Gastrocnemius medialis (tissue), 4 donors: Measurements from ENCODE around the gene VSIG8. TPM values are rescaled to one million over a fixed set of nuclear protein-coding genes. Genes with fewer than 3 reads are reported as not detected.

Experiments
- ATAC-seq, 2 donors: fragments of 150-250 bp; one replicate each; pipeline ENCODE4 v1.9.1; 2016
- DNase-seq, 2 donors: peaks; one replicate each; pipeline ENCODE4 v3.0.0-alpha.2; 2019
- H3K27ac ChIP-seq, 4 donors: fragments of 200-600 bp; sonication (generic); 1 replicate in 1 of 4; 2 replicates in 3 of 4; pipeline ENCODE4 v1.5.1; 2016 to 2018; ENCODE audit warnings: mild to moderate bottlenecking in 2 of 4, moderate library complexity in 1 of 4
- H3K27me3 ChIP-seq, 3 donors: fragments of 200-600 bp; sonication (generic) in 2 of 3; 1 replicate in 1 of 3; 2 replicates in 2 of 3; pipeline versions ENCODE4 v1.5.1 to v1.6.0; 2016 to 2019; ENCODE audit warnings: mild to moderate bottlenecking in 1 of 3, moderate library complexity in 1 of 3
- H3K36me3 ChIP-seq, 2 donors: fragments of 200-600 bp; sonication (generic) in 1 of 2; one replicate each; pipeline ENCODE4 v1.5.1; 2017 to 2018
- H3K4me1 ChIP-seq, 2 donors: fragments of 200-600 bp; sonication (generic) in 1 of 2; one replicate each; pipeline ENCODE4 v1.5.1; 2016 to 2017; ENCODE audit warnings: mild to moderate bottlenecking in 2 of 2
- H3K4me3 ChIP-seq, 4 donors: fragments of 200-600 bp; sonication (generic) in 3 of 4; 1 replicate in 1 of 4; 2 replicates in 3 of 4; pipeline ENCODE4 v1.5.1; 2016 to 2019; ENCODE audit warnings: mild to moderate bottlenecking in 2 of 4
- H3K9me3 ChIP-seq, 3 donors: fragments of 200-600 bp; sonication (generic) in 2 of 3; 1 replicate in 1 of 3; 2 replicates in 2 of 3; pipeline ENCODE4 v1.5.1; 2016 to 2019
- POLR2A ChIP-seq, 2 donors: fragments of 450-650 bp; IDR thresholded peaks; one replicate each; pipeline ENCODE4 v1.6.1; 2017; ENCODE audit warnings: antibody characterized with exemption in 2 of 2, mild to moderate bottlenecking in 2 of 2, moderate library complexity in 2 of 2
- in situ Hi-C, 4 donors: fragments of 200-750 bp; cut with MboI; loops; one replicate each; pipeline versions ENCODE4 v1.15.0 to v1.8.0; 2017; ENCODE audit warnings: low sequenced_read_pairs in 4 of 4
- intact Hi-C: fragments of 100-400 bp; cut with DNase I; formaldehyde crosslinking; loops from one replicate; pipeline ENCODE4 v1.15.1; 2023; ENCODE audit warnings: low total_unique reads
- total RNA-seq, 4 donors: library from RNA; depleted of rRNA; stranded (reverse); fragments of >200 nt; gene quantifications; one replicate each; pipeline versions ENCODE4 v1.1.0 to v1.2.3, GENCODE V29; 2016
- TF ChIP-seq, protein P1 (sequence below), 5 experiments: fragments of 450-650 bp in 3 of 5; fragments of 200-600 bp in 2 of 5; sonication (generic) in 2 of 5; IDR thresholded peaks in 4 of 5; conservative IDR thresholded peaks in 1 of 5; 1 replicate in 4 of 5; 2 replicates in 1 of 5; pipeline ENCODE4 v1.5.1; 2016 to 2019; ENCODE audit warnings: antibody characterized with exemption in 5 of 5, mild to moderate bottlenecking in 3 of 5, moderate library complexity in 3 of 5

The VSIG8 gene
- total RNA-seq, 4 donors from 2014 or later: not detected

DNA sequence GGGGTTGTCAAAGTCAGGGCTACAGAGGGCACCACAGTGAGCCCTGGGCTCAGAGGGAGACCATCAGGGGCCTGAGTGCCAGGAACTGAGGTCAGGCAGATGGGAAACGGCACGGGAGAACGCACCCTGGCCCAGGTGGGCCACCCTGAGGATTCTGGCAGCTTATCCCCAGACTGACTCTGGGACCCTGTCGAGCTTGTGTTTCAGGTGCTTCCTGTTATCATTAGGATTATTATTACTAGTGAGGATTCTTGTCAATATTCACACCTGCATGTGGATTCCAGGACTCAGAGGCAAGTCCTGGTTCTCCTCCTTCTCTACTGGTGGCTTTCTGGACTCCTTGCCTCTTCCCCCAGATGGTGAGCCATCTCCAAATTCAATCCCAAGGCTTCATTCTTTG, 15.2 kb downstream of the VSIG8 start:
- ATAC-seq (no peak), DNase-seq (no peak)
- H3K27ac ChIP-seq: no peak overlapping the region
- H3K4me3 ChIP-seq: no peak overlapping the region
- no peaks in the 10 kb centered on the region for H3K4me1 ChIP-seq
- no peaks in the 10 kb centered on the region for H3K27me3 ChIP-seq
- TF ChIP-seq POLR2A (IDR thresholded peaks at IDR 0.05): no peak
- TF ChIP-seq, protein P1, sequence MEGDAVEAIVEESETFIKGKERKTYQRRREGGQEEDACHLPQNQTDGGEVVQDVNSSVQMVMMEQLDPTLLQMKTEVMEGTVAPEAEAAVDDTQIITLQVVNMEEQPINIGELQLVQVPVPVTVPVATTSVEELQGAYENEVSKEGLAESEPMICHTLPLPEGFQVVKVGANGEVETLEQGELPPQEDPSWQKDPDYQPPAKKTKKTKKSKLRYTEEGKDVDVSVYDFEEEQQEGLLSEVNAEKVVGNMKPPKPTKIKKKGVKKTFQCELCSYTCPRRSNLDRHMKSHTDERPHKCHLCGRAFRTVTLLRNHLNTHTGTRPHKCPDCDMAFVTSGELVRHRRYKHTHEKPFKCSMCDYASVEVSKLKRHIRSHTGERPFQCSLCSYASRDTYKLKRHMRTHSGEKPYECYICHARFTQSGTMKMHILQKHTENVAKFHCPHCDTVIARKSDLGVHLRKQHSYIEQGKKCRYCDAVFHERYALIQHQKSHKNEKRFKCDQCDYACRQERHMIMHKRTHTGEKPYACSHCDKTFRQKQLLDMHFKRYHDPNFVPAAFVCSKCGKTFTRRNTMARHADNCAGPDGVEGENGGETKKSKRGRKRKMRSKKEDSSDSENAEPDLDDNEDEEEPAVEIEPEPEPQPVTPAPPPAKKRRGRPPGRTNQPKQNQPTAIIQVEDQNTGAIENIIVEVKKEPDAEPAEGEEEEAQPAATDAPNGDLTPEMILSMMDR (IDR thresholded peaks at IDR 0.05 in 4 of 5, conservative IDR thresholded peaks at IDR 0.05 in 1 of 5): no peak
- H3K9me3 ChIP-seq: no peaks in the 10 kb centered on the region
- H3K36me3 ChIP-seq: no peaks in the 10 kb centered on the region
- in situ Hi-C loops (no loop called here), intact Hi-C loops (no loop called here)

GRCh38 chr1:159845751-159846629, 16.5 kb downstream of the VSIG8 start:
- TF ChIP-seq POLR2A (IDR thresholded peaks at IDR 0.05): no peak
- TF ChIP-seq, protein P1 (IDR thresholded peaks at IDR 0.05 in 4 of 5, conservative IDR thresholded peaks at IDR 0.05 in 1 of 5): no peak
- Histone ChIP-seq H3K9me3 (no peaks in the 10 kb centered on the region), H3K27me3 (no peaks in the 10 kb centered on the region), H3K4me1 (no peaks in the 10 kb centered on the region), H3K27ac (no peak overlapping the region), H3K36me3 (no peaks in the 10 kb centered on the region), H3K4me3 (no peak overlapping the region)
- in situ Hi-C loops (no loop called here), intact Hi-C loops (no loop called here)
- DNase-seq (no peak), ATAC-seq (no peak)

DNA sequence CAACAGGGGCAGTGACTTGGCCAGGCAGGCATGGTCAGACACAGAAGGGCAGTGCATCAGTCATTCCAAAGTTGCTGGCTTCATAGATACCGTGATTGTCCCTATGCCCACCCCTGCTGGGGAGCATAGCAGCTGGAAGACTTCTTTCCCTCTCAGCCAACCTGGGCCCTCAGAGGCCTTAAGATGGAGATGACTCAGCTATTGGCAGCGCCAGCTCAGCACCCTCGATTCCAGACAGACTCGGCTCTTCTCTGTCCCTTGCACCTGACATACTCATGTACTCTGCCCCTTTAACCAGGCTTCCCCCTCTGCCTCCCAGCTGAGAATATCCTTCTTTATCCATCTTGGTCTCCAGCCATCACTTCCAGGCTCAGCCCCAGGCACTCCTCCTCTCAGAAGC, 19.0 kb downstream of the VSIG8 start:
- TF ChIP-seq POLR2A (IDR thresholded peaks at IDR 0.05): no peak
- TF ChIP-seq, protein P1 (IDR thresholded peaks at IDR 0.05 in 4 of 5, conservative IDR thresholded peaks at IDR 0.05 in 1 of 5): no peak
- in situ Hi-C loops (no loop called here), intact Hi-C loops (no loop called here)
- ATAC-seq (no peak), DNase-seq (no peak)
- no peaks in the 10 kb centered on the region for H3K36me3 ChIP-seq
- H3K9me3 ChIP-seq: no peaks in the 10 kb centered on the region
- H3K27ac ChIP-seq: no peak overlapping the region
- H3K4me1 ChIP-seq: no peaks in the 10 kb centered on the region
- H3K4me3 ChIP-seq: no peak overlapping the region
- no peaks in the 10 kb centered on the region for H3K27me3 ChIP-seq

GRCh38 chr1:159841749-159842148, 20.7 kb downstream of the VSIG8 start:
- DNase-seq (no peak), ATAC-seq (no peak)
- peaks cover 0 to 9% of the 10 kb centered on the region in 2 donors for H3K36me3 ChIP-seq
- TF ChIP-seq POLR2A (IDR thresholded peaks at IDR 0.05): no peak
- TF ChIP-seq, protein P1 (IDR thresholded peaks at IDR 0.05 in 4 of 5, conservative IDR thresholded peaks at IDR 0.05 in 1 of 5): no peak
- intact Hi-C loops (no loop called here), in situ Hi-C loops (no loop called here)
- H3K27me3 ChIP-seq: no peaks in the 10 kb centered on the region
- H3K27ac ChIP-seq: no peak overlapping the region
- no peak overlapping the region for H3K4me3 ChIP-seq
- H3K4me1 ChIP-seq: no peaks in the 10 kb centered on the region
- no peaks in the 10 kb centered on the region for H3K9me3 ChIP-seq
